Epithelial cell of proximal tubule (primary cell): ENCODE results near the gene NDRG4. TPM values are rescaled to one million over a fixed set of nuclear protein-coding genes. Genes with fewer than 3 reads are reported as not detected.
"Not testable (repeated sequence)": the region's sequence is repeated elsewhere in the genome, so short reads cannot be mapped to it uniquely, and the experiment has no call there.

Source experiments
- DNase-seq: peaks from one replicate; pipeline ENCODE4 v3.0.0-alpha.2; 2011; ENCODE audit warnings: low read depth
- H3K4me3 ChIP-seq: 2 replicates; pipeline ENCODE4 v1.5.1; 2011; ENCODE audit warnings: low read depth, mild to moderate bottlenecking, low read length
- total RNA-seq: library from RNA; depleted of rRNA; stranded (reverse); fragments of >200 nt; gene quantifications from 2 replicates; pipeline ENCODE4 v1.2.3, GENCODE V29; 2015
- TF ChIP-seq, protein P1 (sequence below): conservative IDR thresholded peaks from 2 replicates; pipeline ENCODE4 v1.5.1; 2012; ENCODE audit warnings: low read depth, mild to moderate bottlenecking, low read length

Gene NDRG4
- total RNA-seq, 1 donor from 2014 or later = 30.8 TPM

DNA sequence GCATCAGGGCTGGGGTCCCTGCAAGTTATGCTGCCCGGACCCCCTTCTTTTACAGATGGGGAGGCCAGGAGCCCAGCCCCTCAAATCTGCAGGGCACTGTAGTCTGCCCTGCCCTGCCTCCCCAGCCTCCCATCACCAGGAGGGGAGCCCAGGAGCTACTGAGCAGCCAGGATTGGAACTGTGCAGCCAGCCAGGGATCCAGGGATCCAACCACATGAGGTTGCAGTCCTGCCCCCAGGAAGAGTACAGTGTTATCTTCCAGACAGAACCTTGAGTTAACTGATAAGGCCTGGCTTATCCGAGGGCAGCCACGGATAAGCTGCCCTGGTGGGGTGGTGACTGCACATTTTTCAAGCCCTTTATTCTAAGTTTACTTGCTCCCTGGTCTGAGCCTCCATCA lies 11.4 kb upstream of the NDRG4 start:
- no peak for DNase-seq
- TF ChIP-seq, protein P1, sequence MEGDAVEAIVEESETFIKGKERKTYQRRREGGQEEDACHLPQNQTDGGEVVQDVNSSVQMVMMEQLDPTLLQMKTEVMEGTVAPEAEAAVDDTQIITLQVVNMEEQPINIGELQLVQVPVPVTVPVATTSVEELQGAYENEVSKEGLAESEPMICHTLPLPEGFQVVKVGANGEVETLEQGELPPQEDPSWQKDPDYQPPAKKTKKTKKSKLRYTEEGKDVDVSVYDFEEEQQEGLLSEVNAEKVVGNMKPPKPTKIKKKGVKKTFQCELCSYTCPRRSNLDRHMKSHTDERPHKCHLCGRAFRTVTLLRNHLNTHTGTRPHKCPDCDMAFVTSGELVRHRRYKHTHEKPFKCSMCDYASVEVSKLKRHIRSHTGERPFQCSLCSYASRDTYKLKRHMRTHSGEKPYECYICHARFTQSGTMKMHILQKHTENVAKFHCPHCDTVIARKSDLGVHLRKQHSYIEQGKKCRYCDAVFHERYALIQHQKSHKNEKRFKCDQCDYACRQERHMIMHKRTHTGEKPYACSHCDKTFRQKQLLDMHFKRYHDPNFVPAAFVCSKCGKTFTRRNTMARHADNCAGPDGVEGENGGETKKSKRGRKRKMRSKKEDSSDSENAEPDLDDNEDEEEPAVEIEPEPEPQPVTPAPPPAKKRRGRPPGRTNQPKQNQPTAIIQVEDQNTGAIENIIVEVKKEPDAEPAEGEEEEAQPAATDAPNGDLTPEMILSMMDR = no peak
- no peak overlapping the region for H3K4me3 ChIP-seq

DNA sequence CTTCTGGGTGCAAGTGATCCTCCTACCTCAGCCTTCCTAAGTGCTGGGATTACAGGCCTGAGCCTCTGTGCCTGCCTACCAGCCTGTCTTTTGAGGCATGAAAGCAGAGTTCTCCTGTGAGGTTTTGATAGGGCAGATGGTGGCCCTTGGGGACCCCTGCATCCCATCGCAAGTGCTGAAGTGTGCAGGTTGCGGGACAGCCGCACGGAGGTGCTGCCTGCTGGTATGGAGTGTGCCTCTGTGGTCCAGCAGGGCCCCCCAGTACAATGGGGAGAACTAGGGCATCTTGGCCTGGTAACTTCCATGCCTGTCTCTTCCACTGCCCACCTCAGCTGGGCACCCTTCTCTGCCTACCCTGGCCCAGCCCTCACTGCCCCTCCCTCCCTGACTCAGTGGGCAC lies 9.9 kb upstream of the NDRG4 start:
- TF ChIP-seq, protein P1 = no peak
- DNase-seq = no peak
- no peak overlapping the region for H3K4me3 ChIP-seq

DNA sequence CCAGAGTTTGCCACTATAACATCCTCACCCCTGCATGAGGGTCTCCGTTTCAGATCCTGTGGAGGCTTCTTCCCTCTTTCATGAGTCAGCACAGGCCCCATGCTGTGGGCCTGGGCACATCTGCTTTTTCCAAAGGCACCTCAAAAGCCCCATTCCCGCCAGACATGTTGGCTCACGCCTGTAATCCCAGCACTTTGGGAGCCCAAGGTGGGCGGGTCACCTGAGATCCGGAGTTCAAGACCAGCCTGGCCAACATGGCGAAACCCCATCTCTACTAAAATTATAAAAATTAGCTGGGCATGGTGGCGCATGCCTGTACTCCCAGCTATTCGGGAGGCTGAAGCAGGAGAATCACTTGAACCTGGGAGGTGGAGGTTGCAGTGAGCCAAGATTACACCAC lies 9.4 kb upstream of the NDRG4 start:
- not testable (repeated sequence) for H3K4me3 ChIP-seq, DNase-seq

DNA sequence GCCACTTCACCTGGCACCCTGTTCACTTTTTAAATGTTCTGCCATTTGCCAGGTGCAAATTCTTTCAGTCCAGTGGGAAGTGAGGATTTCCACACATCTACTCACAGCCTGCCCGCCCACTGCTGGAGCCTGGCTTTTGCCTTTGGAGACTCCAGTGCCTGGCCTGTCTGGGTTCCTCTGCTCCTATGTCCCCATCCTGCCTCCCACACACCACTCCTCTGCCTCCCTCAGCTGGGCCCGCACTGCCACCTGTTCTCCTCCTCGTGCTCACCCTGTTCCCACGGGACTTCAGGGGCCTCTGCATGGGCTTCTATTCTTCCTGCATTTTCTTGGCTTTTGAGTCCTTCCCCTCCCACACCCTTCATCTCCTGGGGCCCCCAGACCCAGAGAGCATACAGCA lies 7.9 kb upstream of the NDRG4 start:
- TF ChIP-seq, protein P1 = no peak
- H3K4me3 ChIP-seq = no peak overlapping the region
- no peak for DNase-seq

DNA sequence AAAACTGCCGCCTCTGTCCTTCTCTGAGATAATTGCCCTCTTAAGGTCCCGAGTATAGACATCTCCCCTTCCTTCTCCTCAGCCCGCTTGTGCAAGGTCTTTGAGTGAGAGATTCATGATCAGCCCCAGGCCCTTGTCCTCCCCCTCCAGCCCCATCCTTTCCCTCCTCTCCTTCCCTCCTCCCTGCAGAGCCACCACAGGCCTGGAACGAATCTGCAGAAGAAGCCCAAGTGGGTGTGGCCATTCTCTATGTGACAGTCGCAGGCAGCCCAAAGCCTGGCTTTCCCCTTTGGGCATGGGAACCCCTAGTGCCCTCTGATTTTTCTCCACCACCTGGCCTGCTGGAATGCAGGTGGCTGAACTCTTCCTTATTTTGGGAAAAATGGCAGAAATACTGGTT lies 7.2 kb upstream of the NDRG4 start:
- TF ChIP-seq, protein P1 = no peak
- no peak for DNase-seq
- H3K4me3 ChIP-seq = no peak overlapping the region

DNA sequence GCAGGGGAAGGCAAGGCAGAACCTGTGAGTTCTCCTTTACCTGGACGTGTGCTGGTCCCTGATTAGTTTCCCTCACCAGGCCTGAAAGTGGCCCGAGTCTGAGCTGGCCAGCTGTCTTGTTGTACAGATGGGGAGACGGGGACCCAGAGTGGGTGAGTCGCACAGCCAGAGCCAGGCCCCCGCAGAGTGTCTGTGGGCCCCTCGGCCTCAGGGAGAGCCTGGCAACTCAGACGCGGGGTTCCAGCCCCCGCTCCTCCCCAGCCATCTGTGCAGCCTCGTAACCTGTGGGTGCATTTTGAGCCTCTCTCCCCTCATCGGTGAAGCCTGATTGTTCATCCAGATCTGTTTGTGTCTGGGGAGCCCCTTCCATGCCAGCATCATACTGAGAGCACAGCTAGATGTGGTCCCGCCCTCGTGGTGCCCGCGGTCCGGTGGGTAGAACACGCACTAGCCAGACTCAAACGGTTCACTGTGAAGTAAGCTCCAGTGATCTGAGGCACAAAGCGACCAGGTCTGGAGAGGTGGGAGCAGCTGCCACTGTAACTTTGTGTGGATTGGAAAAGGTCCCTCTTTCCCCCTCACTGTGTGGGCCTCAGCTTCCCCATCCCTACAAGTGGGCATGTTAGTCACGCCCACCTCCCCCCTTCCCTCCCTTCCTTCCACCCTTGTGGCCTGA lies 6.0 kb upstream of the NDRG4 start:
- TF ChIP-seq, protein P1 = no peak
- no peak overlapping the region for H3K4me3 ChIP-seq
- no peak for DNase-seq

DNA sequence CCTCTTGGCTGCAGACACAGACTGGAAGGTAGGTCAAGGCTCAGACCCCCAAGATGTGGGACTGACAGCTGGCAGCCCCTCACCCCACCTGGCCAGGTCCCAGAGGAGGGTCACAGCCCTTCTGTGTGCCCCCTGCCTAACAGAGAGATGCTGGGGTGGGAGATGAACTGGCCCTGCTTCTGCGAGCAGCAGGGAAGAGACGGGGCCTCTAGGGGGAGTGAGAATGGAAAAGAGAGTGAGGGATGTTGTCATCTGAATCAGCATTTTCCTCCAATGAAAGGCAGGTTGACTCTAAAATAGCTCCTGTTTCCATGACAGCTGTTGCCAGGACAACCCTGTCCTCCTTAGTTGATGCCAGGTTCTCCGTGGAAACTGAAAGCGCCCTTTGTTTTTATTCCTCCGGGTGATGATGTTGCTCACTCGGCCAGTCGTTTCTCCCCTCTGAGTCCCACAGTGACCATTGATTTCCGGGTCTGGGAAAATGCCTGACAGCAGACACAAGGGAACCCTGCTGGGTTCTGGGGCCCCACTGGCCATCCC lies 4.9 kb upstream of the NDRG4 start:
- no peak overlapping the region for H3K4me3 ChIP-seq
- TF ChIP-seq, protein P1 = peak; percentile 67
- peak; percentile 86 for DNase-seq
